HepG2 (cell line): Measurements from ENCODE around the gene OPRL1. TPM values are rescaled to one million over a fixed set of nuclear protein-coding genes. Genes with fewer than 3 reads are reported as not detected.

Experiments
- AHR ChIP-seq: IDR thresholded peaks from 2 replicates; pipeline ENCODE4 v1.6.1; 2018; ENCODE audit warnings: missing genetic modification reagents, missing compliant biosample characterization
- ARHGAP35 ChIP-seq: sonication (generic); formaldehyde crosslinking; IDR thresholded peaks from 2 replicates; pipeline ENCODE4 v1.9.0; 2022; ENCODE audit warnings: mild to moderate bottlenecking, inconsistent platforms, moderate library complexity, missing genetic modification reagents, borderline replicate concordance
- CTCF ChIP-seq: sonication (generic); formaldehyde crosslinking; IDR thresholded peaks from 2 replicates; pipeline ENCODE4 v1.5.0; 2020; ENCODE audit warnings: mild to moderate bottlenecking, missing genetic modification reagents, moderate library complexity
- E2F1 ChIP-seq: sonication (generic); formaldehyde crosslinking; IDR thresholded peaks from 2 replicates; pipeline ENCODE4 v1.5.0; 2020; ENCODE audit warnings: missing genetic modification reagents
- ESRRA ChIP-seq: sonication (generic); formaldehyde crosslinking; IDR thresholded peaks from 2 replicates; pipeline ENCODE4 v1.5.1; 2020; ENCODE audit warnings: mild to moderate bottlenecking, low read depth, missing genetic modification reagents
- FOXA1 ChIP-seq, 2 experiments: fragments of 450-650 bp in 1 of 2; sonication (generic) in 1 of 2; formaldehyde crosslinking in 1 of 2; IDR thresholded peaks; 2 replicates each; pipeline versions ENCODE4 v1.4.0 to v1.6.1; 2016 to 2020; ENCODE audit warnings: missing genetic modification reagents in 1 of 2
- HNRNPK ChIP-seq: fragments of 200-400 bp; formaldehyde crosslinking; IDR thresholded peaks from 2 replicates; pipeline ENCODE4 v1.6.1; 2018; ENCODE audit warnings: low read length, low read depth, moderate library complexity, mild to moderate bottlenecking; ENCODE audit not compliant: poor library complexity, severe bottlenecking
- NR2C2 ChIP-seq: sonication (generic); formaldehyde crosslinking; IDR thresholded peaks from 2 replicates; pipeline ENCODE4 v1.4.0; 2020; ENCODE audit warnings: missing genetic modification reagents, mild to moderate bottlenecking, moderate library complexity, borderline replicate concordance
- PHB2 ChIP-seq: fragments of 450-650 bp; IDR thresholded peaks from 2 replicates; pipeline ENCODE4 v1.6.1; 2018; ENCODE audit not compliant: partially characterized antibody
- SAFB2 ChIP-seq: sonication (generic); formaldehyde crosslinking; IDR thresholded peaks from 2 replicates; pipeline ENCODE4 v1.5.1; 2020; ENCODE audit warnings: missing genetic modification reagents, low read depth, mild to moderate bottlenecking, borderline replicate concordance
- SIX4 ChIP-seq: sonication (generic); formaldehyde crosslinking; IDR thresholded peaks from 2 replicates; pipeline ENCODE4 v1.4.0; 2020; ENCODE audit warnings: missing genetic modification reagents
- SPEN ChIP-seq: sonication (generic); formaldehyde crosslinking; IDR thresholded peaks from 2 replicates; pipeline ENCODE4 v1.5.1; 2020; ENCODE audit warnings: low read depth, mild to moderate bottlenecking, missing genetic modification reagents
- ZMAT3 ChIP-seq: sonication (generic); formaldehyde crosslinking; conservative IDR thresholded peaks from 2 replicates; pipeline ENCODE4 v1.7.0; 2021; ENCODE audit warnings: missing genetic modification reagents
- ZNF136 ChIP-seq: sonication (generic); formaldehyde crosslinking; IDR thresholded peaks from 2 replicates; pipeline ENCODE4 v1.8.1; 2022; ENCODE audit warnings: low read depth, mild to moderate bottlenecking, moderate library complexity, missing genetic modification reagents
- ZNF253 ChIP-seq: sonication (generic); formaldehyde crosslinking; IDR thresholded peaks from 2 replicates; pipeline ENCODE4 v1.8.0; 2022; ENCODE audit warnings: mild to moderate bottlenecking, missing genetic modification reagents, borderline replicate concordance
- ZNF281 ChIP-seq: sonication (generic); formaldehyde crosslinking; IDR thresholded peaks from 2 replicates; pipeline ENCODE4 v1.4.0; 2020; ENCODE audit warnings: missing genetic modification reagents, borderline replicate concordance
- ZNF292 ChIP-seq: sonication (generic); formaldehyde crosslinking; IDR thresholded peaks from 2 replicates; pipeline ENCODE4 v1.8.1; 2022; ENCODE audit warnings: mild to moderate bottlenecking, low read depth, missing genetic modification reagents, borderline replicate concordance
- ZNF333 ChIP-seq: sonication (generic); formaldehyde crosslinking; IDR thresholded peaks from 2 replicates; pipeline ENCODE4 v1.4.0; 2020; ENCODE audit warnings: mild to moderate bottlenecking, missing genetic modification reagents, borderline replicate concordance
- ZNF335 ChIP-seq: sonication (generic); formaldehyde crosslinking; IDR thresholded peaks from 2 replicates; pipeline ENCODE4 v1.4.0; 2020; ENCODE audit warnings: missing genetic modification reagents
- ZNF34 ChIP-seq: sonication (generic); formaldehyde crosslinking; IDR thresholded peaks from 2 replicates; pipeline ENCODE4 v1.4.0; 2020; ENCODE audit warnings: mild to moderate bottlenecking, missing genetic modification reagents, borderline replicate concordance
- ZNF629 ChIP-seq: sonication (generic); formaldehyde crosslinking; conservative IDR thresholded peaks from 2 replicates; pipeline ENCODE4 v1.5.0; 2020; ENCODE audit warnings: missing genetic modification reagents
- ZNF891 ChIP-seq: sonication (generic); formaldehyde crosslinking; IDR thresholded peaks from 2 replicates; pipeline ENCODE4 v1.5.0; 2020; ENCODE audit warnings: mild to moderate bottlenecking, missing genetic modification reagents
- polyA plus RNA-seq, 8 experiments: library from polyadenylated mRNA; depleted of rRNA in 3 of 8; stranded (reverse) in 7 of 8; unstranded in 1 of 8; fragments of >200 nt; fragmentation: Illumina TruSeq in 4 of 8; extraction: Trizol in 4 of 8; gene quantifications; 2 replicates each; pipeline versions ENCODE4 v1.2.1 to v1.2.3, GENCODE V29; 2011 to 2016; ENCODE audit warnings: low read depth in 4 of 8, missing spikeins in 1 of 8, mixed read lengths in 1 of 8; ENCODE audit not compliant: insufficient read depth in 1 of 8
- total RNA-seq, 5 experiments: library from RNA; depleted of rRNA; stranded (reverse); fragments of >200 nt; fragmentation: Illumina TruSeq; extraction: Trizol; gene quantifications; 2 replicates each; pipeline ENCODE4 v1.2.3, GENCODE V29; 2016; ENCODE audit warnings: low read depth in 1 of 5

The OPRL1 gene
- total and polyA plus RNA-seq, 2 of the 13 experiments (the other 11 are each of a cell fraction or from before 2014, with no cell fraction given): 0.35 to 0.71 TPM

- TF ChIP-seq E2F1 (CRISPR knock-in tag): no peak
- TF ChIP-seq NR2C2 (CRISPR knock-in tag): peak; percentile 68
- 0 out of 2 replicates have a peak, but pooled peaks have one; percentile 55 for TF ChIP-seq ZNF335 (CRISPR knock-in tag)
- TF ChIP-seq ZNF333 (CRISPR knock-in tag): 0 out of 2 replicates have a peak, but pooled peaks have one; percentile 45
- 0 out of 2 replicates have a peak, but pooled peaks have one; percentile 25 for TF ChIP-seq ZNF136 (CRISPR knock-in tag)
- no peak for TF ChIP-seq AHR (CRISPR knock-in tag)
- 0 out of 2 replicates have a peak, but pooled peaks have one; percentile 36 for TF ChIP-seq ZNF253 (CRISPR knock-in tag)
- no peak; the same call in 1 of the 2 replicates for TF ChIP-seq ZNF629 (CRISPR knock-in tag)
- TF ChIP-seq HNRNPK: no peak
- TF ChIP-seq SAFB2 (CRISPR knock-in tag): no peak
- peak; percentile 57 for TF ChIP-seq SPEN
- TF ChIP-seq ARHGAP35 (CRISPR knock-in tag): peak; percentile 26; the same call in 1 of the 2 replicates
- TF ChIP-seq ESRRA (CRISPR knock-in tag): peak; percentile 87; the same call in 1 of the 2 replicates
- no peak for TF ChIP-seq ZNF292 (CRISPR knock-in tag)
- peak; percentile 15; the same call in 1 of the 2 replicates for TF ChIP-seq ZMAT3 (CRISPR knock-in tag)
- TF ChIP-seq ZNF891 (CRISPR knock-in tag): peak; percentile 58
- peak; percentile 28 for TF ChIP-seq CTCF (CRISPR knock-in tag)
- no peak for TF ChIP-seq ZNF281 (CRISPR knock-in tag)
- TF ChIP-seq ZNF34: no peak
- TF ChIP-seq SIX4: no peak
- TF ChIP-seq PHB2: no peak
- no peak for TF ChIP-seq FOXA1 (IDR thresholded peaks at IDR 0.05)
- no peak for TF ChIP-seq FOXA1 (CRISPR knock-in tag; IDR thresholded peaks at IDR 0.05)
These were observed 14.6 kb upstream of the OPRL1 start (continued) for GRCh38 chr20:64065062-64065973.
